HCT116 (cell line): ENCODE measurements around the gene CNNM3. TPM values are rescaled to one million over a fixed set of nuclear protein-coding genes. Genes with fewer than 3 reads are reported as not detected.

Experiments
- ATAC-seq: fragments of 200-7000 bp; cut with Tn5 transposase; 2 replicates; pipeline ENCODE4 v1.9.1; 2020; ENCODE audit warnings: mild to moderate bottlenecking, moderate library complexity
- BruUV-seq: library from RNA; stranded (reverse); fragments of 400-500 nt; replicated peaks from 2 replicates; lab custom pipeline; 2021; lab: Mats Ljungman, UMichigan
- CTCF ChIA-PET: fragments of 300-600 bp; sonication (Branson Sonifier 250); formaldehyde crosslinking; loops from one replicate; lab custom pipeline; 2021; ENCODE audit warnings: antibody characterized with exemption; lab: Charles Lee
- POLR2A ChIA-PET: fragments of 300-600, 350-600 bp; sonication (Branson Sonifier 250); formaldehyde crosslinking; loops from one replicate; lab custom pipeline; 2021; ENCODE audit warnings: antibody characterized with exemption; lab: Charles Lee
- RAD21 ChIA-PET, 2 experiments: fragments of 300-600 bp; sonication (Branson Sonifier 250); formaldehyde crosslinking; loops; one replicate each; lab custom pipeline; 2023; ENCODE audit warnings: low total read pairs in 2 of 2; ENCODE audit not compliant: uncharacterized antibody in 2 of 2, unreplicated experiment in 2 of 2, low non-redundant PET in 1 of 2; lab: Charles Lee
- DNase-seq: peaks from one replicate; pipeline ENCODE4 v3.0.0-alpha.2; 2010; ENCODE audit warnings: low read depth, low spot score
- H2AFZ ChIP-seq: fragments of 200-600 bp; shearing (Covaris generic), sonication (generic); 2 replicates; pipeline ENCODE4 v1.6.1; 2017; ENCODE audit warnings: low read depth, mixed run types, mixed read lengths, antibody characterized with exemption, low read length; ENCODE audit not compliant: poor library complexity, severe bottlenecking
- H3K27ac ChIP-seq: 2 replicates; pipeline ENCODE4 v1.5.1; 2012; ENCODE audit warnings: low read depth, low read length
- H3K27me3 ChIP-seq: fragments of 200-600 bp; sonication (generic); 2 replicates; pipeline ENCODE4 v1.6.1; 2016; ENCODE audit warnings: mixed run types, low read length, mixed read lengths; ENCODE audit not compliant: insufficient read depth
- H3K36me3 ChIP-seq, 2 experiments: fragments of 200-500 bp in 1 of 2; fragments of 200-600 bp in 1 of 2; sonication (Bioruptor generic) in 1 of 2; sonication (generic) in 1 of 2; 2 replicates each; pipeline versions ENCODE4 v1.5.1 to v1.6.1; 2014 to 2016; ENCODE audit warnings: low read length in 2 of 2, inconsistent platforms in 1 of 2, mixed read lengths in 1 of 2, mixed run types in 1 of 2; ENCODE audit not compliant: insufficient read depth in 2 of 2, control insufficient read depth in 1 of 2
- H3K4me1 ChIP-seq, 2 experiments: fragments of 200-600 bp in 1 of 2; sonication (generic) in 1 of 2; 2 replicates each; pipeline versions ENCODE4 v1.5.1 to v1.6.1; 2012 to 2017; ENCODE audit warnings: low read length in 2 of 2, inconsistent platforms in 1 of 2, mild to moderate bottlenecking in 1 of 2, mixed read lengths in 1 of 2, mixed run types in 1 of 2, moderate library complexity in 1 of 2; ENCODE audit not compliant: insufficient read depth in 2 of 2, control insufficient read depth in 1 of 2
- H3K4me2 ChIP-seq: fragments of 200-600 bp; sonication (generic); 2 replicates; pipeline ENCODE4 v1.6.1; 2017; ENCODE audit warnings: mixed run types, low read length, mixed read lengths
- H3K4me3 ChIP-seq, 2 experiments: fragments of 200-600 bp in 1 of 2; sonication (generic) in 1 of 2; replicated peaks in 1 of 2; 2 replicates each; pipeline ENCODE4 v1.5.1; 2011 to 2016; ENCODE audit warnings: low read length in 2 of 2, control low read depth in 1 of 2, low read depth in 1 of 2, mild to moderate bottlenecking in 1 of 2, mixed read lengths in 1 of 2, mixed run types in 1 of 2
- H3K79me2 ChIP-seq: fragments of 200-600 bp; sonication (generic); 2 replicates; pipeline ENCODE4 v1.6.1; 2017; ENCODE audit warnings: mild to moderate bottlenecking, mixed run types, low read length, moderate library complexity, mixed read lengths; ENCODE audit not compliant: insufficient read depth
- H3K9ac ChIP-seq: fragments of 200-600 bp; sonication (generic); 2 replicates; pipeline ENCODE4 v1.6.1; 2016; ENCODE audit warnings: low read length, mixed read lengths
- H3K9me2 ChIP-seq: fragments of 200-600 bp; sonication (generic), shearing (Covaris generic); 2 replicates; pipeline ENCODE4 v1.6.1; 2017; ENCODE audit warnings: mixed run types, mild to moderate bottlenecking, moderate library complexity; ENCODE audit not compliant: insufficient read depth
- H3K9me3 ChIP-seq, 2 experiments: fragments of 200-500 bp in 1 of 2; fragments of 200-600 bp in 1 of 2; sonication (Bioruptor generic) in 1 of 2; sonication (generic) in 1 of 2; 2 replicates each; pipeline ENCODE4 v1.6.1; 2014 to 2017; ENCODE audit warnings: low read length in 2 of 2, mixed read lengths in 2 of 2, inconsistent platforms in 1 of 2, low read depth in 1 of 2, mild to moderate bottlenecking in 1 of 2, mixed run types in 1 of 2, moderate library complexity in 1 of 2; ENCODE audit not compliant: control insufficient read depth in 1 of 2, insufficient read depth in 1 of 2
- H4K20me1 ChIP-seq: fragments of 200-600 bp; sonication (generic), shearing (Covaris generic); 2 replicates; pipeline ENCODE4 v1.6.1; 2017; ENCODE audit warnings: mixed run types, mild to moderate bottlenecking, moderate library complexity; ENCODE audit not compliant: insufficient read depth
- CBX3 ChIP-seq: IDR thresholded peaks from 2 replicates; pipeline ENCODE4 v1.6.1; 2012; ENCODE audit warnings: low read depth
- CEBPB ChIP-seq: IDR thresholded peaks from 2 replicates; pipeline ENCODE4 v1.6.1; 2012; ENCODE audit warnings: low read depth
- EGR1 ChIP-seq: IDR thresholded peaks from 2 replicates; pipeline ENCODE4 v1.6.1; 2012; ENCODE audit warnings: low read depth
- ELF1 ChIP-seq: IDR thresholded peaks from 2 replicates; pipeline ENCODE4 v1.6.1; 2012; ENCODE audit warnings: low read depth, borderline replicate concordance
- EZH2phosphoT487 ChIP-seq: fragments of 200-600 bp; IDR thresholded peaks from 2 replicates; pipeline ENCODE4 v1.6.1; 2018; ENCODE audit warnings: antibody characterized with exemption, borderline replicate concordance
- JUND ChIP-seq: IDR thresholded peaks from 2 replicates; pipeline ENCODE4 v1.6.1; 2012
- POLR2A ChIP-seq: IDR thresholded peaks from 2 replicates; pipeline ENCODE4 v1.7.0; 2011; ENCODE audit warnings: borderline replicate concordance; ENCODE audit not compliant: insufficient read depth, insufficient read length; ENCODE audit errors: extremely low read depth
- POLR2AphosphoS5 ChIP-seq: IDR thresholded peaks from 2 replicates; pipeline ENCODE4 v1.6.1; 2011; ENCODE audit warnings: mild to moderate bottlenecking, low read depth, low read length, moderate library complexity
- RAD21 ChIP-seq: IDR thresholded peaks from 2 replicates; pipeline ENCODE4 v1.6.1; 2012; ENCODE audit warnings: low read depth, mild to moderate bottlenecking
- SIN3A ChIP-seq: IDR thresholded peaks from 2 replicates; pipeline ENCODE4 v1.6.1; 2012; ENCODE audit warnings: low read depth
- SP1 ChIP-seq: IDR thresholded peaks from 2 replicates; pipeline ENCODE4 v1.6.1; 2012; ENCODE audit warnings: low read depth
- SRF ChIP-seq: IDR thresholded peaks from 2 replicates; pipeline ENCODE4 v1.6.1; 2012; ENCODE audit warnings: low read depth
- TCF7L2 ChIP-seq: IDR thresholded peaks from 2 replicates; pipeline ENCODE4 v1.7.0; 2011; ENCODE audit warnings: borderline replicate concordance, inconsistent platforms; ENCODE audit not compliant: insufficient read depth, insufficient read length; ENCODE audit errors: extremely low read depth
- YY1 ChIP-seq: IDR thresholded peaks from 2 replicates; pipeline ENCODE4 v1.6.1; 2011; ENCODE audit warnings: low read length, low read depth, moderate library complexity, mild to moderate bottlenecking; ENCODE audit not compliant: insufficient replicate concordance; ENCODE audit errors: extremely low read depth
- ZBTB33 ChIP-seq: IDR thresholded peaks from 2 replicates; pipeline ENCODE4 v1.6.1; 2011; ENCODE audit warnings: mild to moderate bottlenecking, low read length, moderate library complexity; ENCODE audit not compliant: insufficient replicate concordance; ENCODE audit errors: extremely low read depth
- ZFX ChIP-seq: fragments of 450-650 bp; IDR thresholded peaks from 2 replicates; pipeline ENCODE4 v1.6.1; 2017
- ZNF274 ChIP-seq: fragments of 200-500 bp; sonication (Bioruptor generic); IDR thresholded peaks from 2 replicates; pipeline ENCODE4 v1.6.1; 2014; ENCODE audit warnings: mild to moderate bottlenecking, low read depth, low read length, inconsistent platforms
- intact Hi-C: fragments of 100-400 bp; cut with micrococcal nuclease; formaldehyde crosslinking; loops from 2 replicates; pipeline ENCODE4 v1.10.0; 2022
- total RNA-seq: library from RNA; stranded (reverse); gene quantifications from one replicate; pipeline ENCODE4 v1.2.1, GENCODE V29; 2021; ENCODE audit not compliant: unreplicated experiment
- TF ChIP-seq, protein P1 (sequence below): IDR thresholded peaks from 2 replicates; pipeline ENCODE4 v1.6.1; 2012; ENCODE audit warnings: low read depth
- TF ChIP-seq, protein P2 (sequence below), 3 experiments: fragments of 200-600 bp in 1 of 3; sonication (generic) in 1 of 3; IDR thresholded peaks in 2 of 3; conservative IDR thresholded peaks in 1 of 3; 2 replicates each; pipeline ENCODE4 v1.5.1; 2012 to 2017; ENCODE audit warnings: low read depth in 2 of 3, low read length in 2 of 3, antibody characterized with exemption in 1 of 3, borderline replicate concordance in 1 of 3, control low read depth in 1 of 3, mild to moderate bottlenecking in 1 of 3, mixed read lengths in 1 of 3, mixed run types in 1 of 3, moderate library complexity in 1 of 3; ENCODE audit not compliant: insufficient read depth in 1 of 3
- TF ChIP-seq, protein P3 (sequence below): IDR thresholded peaks from 2 replicates; pipeline ENCODE4 v1.6.1; 2012

Gene CNNM3
- total RNA-seq, 1 experiment from 2014 or later: 31.1 TPM

- Histone ChIP-seq H4K20me1 (no peaks in the 10 kb centered on the region), H3K27me3 (no peaks in the 10 kb centered on the region), H3K27ac (no peak overlapping the region), H2AFZ (no peak overlapping the region), H3K4me2 (no peak overlapping the region), H3K4me1 (peaks cover 0 to 7% of the 10 kb centered on the region in 2 experiments; a peak in 1 of 4 replicates), H3K9ac (no peak overlapping the region), H3K9me3 (no peaks in the 10 kb centered on the region), H3K4me3 (no peak overlapping the region), H3K9me2 (no peaks in the 10 kb centered on the region), H3K79me2 (peaks cover 10% of the 10 kb centered on the region; the same call in 1 of the 2 replicates), H3K36me3 (0 out of 4 replicates have a peak, but pooled peaks cover 0 to 4% of the 10 kb centered on the region in 2 experiments)
- RAD21 ChIA-PET: no interaction called here
- intact Hi-C loops: loop anchor here (10.0 kb wide), 2 partner anchors 135 to 215 kb away; partner anchors contain the start of gene KANSL3
- POLR2A ChIA-PET: no interaction called here
- ATAC-seq (no peak), DNase-seq (no peak)
- TF ChIP-seq ZBTB33 (no peak), EGR1 (no peak), SP1 (no peak), YY1 (no peak), ELF1 (no peak), RAD21 (no peak), POLR2A (no peak), ZNF274 (no peak), SIN3A (no peak), ZFX (no peak), TCF7L2 (no peak), JUND (no peak), CEBPB (no peak), POLR2AphosphoS5 (no peak), EZH2phosphoT487 (no peak), CBX3 (no peak), SRF (no peak)
- TF ChIP-seq, protein P1, sequence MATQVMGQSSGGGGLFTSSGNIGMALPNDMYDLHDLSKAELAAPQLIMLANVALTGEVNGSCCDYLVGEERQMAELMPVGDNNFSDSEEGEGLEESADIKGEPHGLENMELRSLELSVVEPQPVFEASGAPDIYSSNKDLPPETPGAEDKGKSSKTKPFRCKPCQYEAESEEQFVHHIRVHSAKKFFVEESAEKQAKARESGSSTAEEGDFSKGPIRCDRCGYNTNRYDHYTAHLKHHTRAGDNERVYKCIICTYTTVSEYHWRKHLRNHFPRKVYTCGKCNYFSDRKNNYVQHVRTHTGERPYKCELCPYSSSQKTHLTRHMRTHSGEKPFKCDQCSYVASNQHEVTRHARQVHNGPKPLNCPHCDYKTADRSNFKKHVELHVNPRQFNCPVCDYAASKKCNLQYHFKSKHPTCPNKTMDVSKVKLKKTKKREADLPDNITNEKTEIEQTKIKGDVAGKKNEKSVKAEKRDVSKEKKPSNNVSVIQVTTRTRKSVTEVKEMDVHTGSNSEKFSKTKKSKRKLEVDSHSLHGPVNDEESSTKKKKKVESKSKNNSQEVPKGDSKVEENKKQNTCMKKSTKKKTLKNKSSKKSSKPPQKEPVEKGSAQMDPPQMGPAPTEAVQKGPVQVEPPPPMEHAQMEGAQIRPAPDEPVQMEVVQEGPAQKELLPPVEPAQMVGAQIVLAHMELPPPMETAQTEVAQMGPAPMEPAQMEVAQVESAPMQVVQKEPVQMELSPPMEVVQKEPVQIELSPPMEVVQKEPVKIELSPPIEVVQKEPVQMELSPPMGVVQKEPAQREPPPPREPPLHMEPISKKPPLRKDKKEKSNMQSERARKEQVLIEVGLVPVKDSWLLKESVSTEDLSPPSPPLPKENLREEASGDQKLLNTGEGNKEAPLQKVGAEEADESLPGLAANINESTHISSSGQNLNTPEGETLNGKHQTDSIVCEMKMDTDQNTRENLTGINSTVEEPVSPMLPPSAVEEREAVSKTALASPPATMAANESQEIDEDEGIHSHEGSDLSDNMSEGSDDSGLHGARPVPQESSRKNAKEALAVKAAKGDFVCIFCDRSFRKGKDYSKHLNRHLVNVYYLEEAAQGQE: no peak
- TF ChIP-seq, protein P2, sequence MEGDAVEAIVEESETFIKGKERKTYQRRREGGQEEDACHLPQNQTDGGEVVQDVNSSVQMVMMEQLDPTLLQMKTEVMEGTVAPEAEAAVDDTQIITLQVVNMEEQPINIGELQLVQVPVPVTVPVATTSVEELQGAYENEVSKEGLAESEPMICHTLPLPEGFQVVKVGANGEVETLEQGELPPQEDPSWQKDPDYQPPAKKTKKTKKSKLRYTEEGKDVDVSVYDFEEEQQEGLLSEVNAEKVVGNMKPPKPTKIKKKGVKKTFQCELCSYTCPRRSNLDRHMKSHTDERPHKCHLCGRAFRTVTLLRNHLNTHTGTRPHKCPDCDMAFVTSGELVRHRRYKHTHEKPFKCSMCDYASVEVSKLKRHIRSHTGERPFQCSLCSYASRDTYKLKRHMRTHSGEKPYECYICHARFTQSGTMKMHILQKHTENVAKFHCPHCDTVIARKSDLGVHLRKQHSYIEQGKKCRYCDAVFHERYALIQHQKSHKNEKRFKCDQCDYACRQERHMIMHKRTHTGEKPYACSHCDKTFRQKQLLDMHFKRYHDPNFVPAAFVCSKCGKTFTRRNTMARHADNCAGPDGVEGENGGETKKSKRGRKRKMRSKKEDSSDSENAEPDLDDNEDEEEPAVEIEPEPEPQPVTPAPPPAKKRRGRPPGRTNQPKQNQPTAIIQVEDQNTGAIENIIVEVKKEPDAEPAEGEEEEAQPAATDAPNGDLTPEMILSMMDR (IDR thresholded peaks at IDR 0.05 in 2 of 3, conservative IDR thresholded peaks at IDR 0.05 in 1 of 3; ENCODE audit: borderline replicate concordance in 1 of 3, insufficient read depth in 1 of 3, low read depth in 2 of 3, low read length in 2 of 3): no peak
- TF ChIP-seq, protein P3, sequence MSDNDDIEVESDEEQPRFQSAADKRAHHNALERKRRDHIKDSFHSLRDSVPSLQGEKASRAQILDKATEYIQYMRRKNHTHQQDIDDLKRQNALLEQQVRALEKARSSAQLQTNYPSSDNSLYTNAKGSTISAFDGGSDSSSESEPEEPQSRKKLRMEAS: no peak
- BruUV-seq: no TSS peak
- CTCF ChIA-PET: no interaction called here
Measured at GRCh38 chr2:96769814-96770213, 46.3 kb upstream of the CNNM3 start.
